CD4-positive, alpha-beta T cell treated with Interleukin-1 beta for 1 hour (primary cell): ENCODE data around the gene GNPDA1.
A peak's percentile ranks its signal among the peaks of the same experiment; 100 is the strongest.

Experiments
- DNase-seq, 2 donors: peaks; one replicate each; pipeline ENCODE4 v3.0.0-alpha.2; 2020 to 2022

GNPDA1 gene

GRCh38 chr5:141989720-141990119 lies 23.1 kb downstream of the GNPDA1 start:
- no peak for DNase-seq

GRCh38 chr5:141986072-141986471 lies 26.8 kb downstream of the GNPDA1 start:
- DNase-seq = no peak

- DNase-seq = no peak
These were observed 30.2 kb downstream of the GNPDA1 start for GRCh38 chr5:141982626-141983025.

- DNase-seq = no peak
These were observed 34.4 kb downstream of the GNPDA1 start for GRCh38 chr5:141978389-141978788.

- no peak for DNase-seq
These were observed 36.7 kb downstream of the GNPDA1 start for GRCh38 chr5:141976176-141976575.

GRCh38 chr5:141973871-141974595 lies 38.8 kb downstream of the GNPDA1 start:
- no peak for DNase-seq

- DNase-seq = no peak
These were observed 42.8 kb downstream of the GNPDA1 start for GRCh38 chr5:141969783-141970771.

GRCh38 chr5:141968914-141969608 lies 43.8 kb downstream of the GNPDA1 start, which contains the start of gene RNF14:
Gene RNF14 (plus strand): TSS chr5:141969105. CDS start chr5:141973589, 4,484 bp downstream.
- peak; percentile 94 for DNase-seq

GRCh38 chr5:141966963-141967333 lies 45.9 kb downstream of the GNPDA1 start:
- DNase-seq = no peak

- DNase-seq = no peak
These were observed 46.4 kb downstream of the GNPDA1 start for GRCh38 chr5:141966275-141966962.

- no peak for DNase-seq
These were observed 47.8 kb downstream of the GNPDA1 start for GRCh38 chr5:141965071-141965470.

- no peak for DNase-seq
These were observed 49.1 kb downstream of the GNPDA1 start for GRCh38 chr5:141963701-141964100.

- no peak for DNase-seq
These were observed 51.4 kb downstream of the GNPDA1 start for GRCh38 chr5:141961466-141961865.

GRCh38 chr5:141960449-141961323 lies 52.1 kb downstream of the GNPDA1 start:
- DNase-seq = peak; percentile 89 to 91

GRCh38 chr5:141960018-141960417 lies 52.8 kb downstream of the GNPDA1 start:
- DNase-seq = peak in 1 of 2 donors; percentile 22

GRCh38 chr5:141958546-141959172 lies 54.2 kb downstream of the GNPDA1 start:
- peak in 1 of 2 donors; percentile 62 for DNase-seq

GRCh38 chr5:141958113-141958512 lies 54.7 kb downstream of the GNPDA1 start, which contains the start of gene PCDH12:
Gene PCDH12 (minus strand): TSS chr5:141958202. CDS start chr5:141957851, 351 bp downstream.
- DNase-seq = no peak

GRCh38 chr5:141957367-141957996 lies 55.3 kb downstream of the GNPDA1 start:
- no peak for DNase-seq

- DNase-seq = no peak
These were observed 58.6 kb downstream of the GNPDA1 start for GRCh38 chr5:141954194-141954593.

- DNase-seq = no peak
These were observed 60.8 kb downstream of the GNPDA1 start for GRCh38 chr5:141952020-141952419.
